Occipital lobe (tissue), 2 donors: ENCODE data around the gene PPFIA2. TPM values are rescaled to one million over a fixed set of nuclear protein-coding genes. Genes with fewer than 3 reads are reported as not detected.
"Not testable (repeated sequence)": the region's sequence is repeated elsewhere in the genome, so short reads cannot be mapped to it uniquely, and the experiment has no call there.

Experiments
- DNase-seq: peaks from one replicate; lab custom pipeline; 2025; lab: John Stamatoyannopoulos, UW
- total RNA-seq: library from RNA; depleted of rRNA; stranded (reverse); fragments of >200 nt; gene quantifications from one replicate; pipeline ENCODE4 v1.2.3, GENCODE V29; 2014

The PPFIA2 gene
- total RNA-seq, 1 donor from 2014 or later = 237 TPM

GRCh38 chr12:81211306-81211705, 547.8 kb downstream of the PPFIA2 start:
- no peak for DNase-seq

- not testable (repeated sequence) for DNase-seq
Observed at GRCh38 chr12:81209772-81210225, 549.4 kb downstream of the PPFIA2 start.

GRCh38 chr12:81209012-81209411, 550.1 kb downstream of the PPFIA2 start:
- DNase-seq = no peak

- DNase-seq = no peak
Observed at GRCh38 chr12:81208187-81208911, 550.8 kb downstream of the PPFIA2 start.
